ENCODE measurements around the gene RIMS3.
"Not testable (repeated sequence)": the region's sequence is repeated elsewhere in the genome, so short reads cannot be mapped to it uniquely, and the experiment has no call there.

Gene RIMS3

DNA sequence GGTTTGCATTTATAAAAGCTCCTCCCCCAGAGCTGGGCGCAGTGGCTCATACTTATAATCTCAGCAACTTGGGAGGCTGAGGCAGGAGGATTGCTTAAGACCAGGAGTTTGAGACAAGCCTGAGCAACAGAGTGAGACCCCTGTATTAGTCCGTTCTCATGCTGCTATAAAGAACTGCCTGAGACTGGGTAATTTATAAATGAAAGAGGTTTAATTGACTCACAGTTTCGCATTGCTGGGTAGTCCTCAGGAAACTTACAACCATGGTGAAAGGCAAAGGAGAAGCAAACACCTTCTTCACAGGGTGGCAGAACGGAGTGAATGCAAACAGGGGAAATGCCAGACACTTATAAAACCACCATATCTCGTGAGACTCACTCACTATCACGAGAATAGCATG, 81.5 kb downstream of the RIMS3 start:
- no peak for DNase-seq

DNA sequence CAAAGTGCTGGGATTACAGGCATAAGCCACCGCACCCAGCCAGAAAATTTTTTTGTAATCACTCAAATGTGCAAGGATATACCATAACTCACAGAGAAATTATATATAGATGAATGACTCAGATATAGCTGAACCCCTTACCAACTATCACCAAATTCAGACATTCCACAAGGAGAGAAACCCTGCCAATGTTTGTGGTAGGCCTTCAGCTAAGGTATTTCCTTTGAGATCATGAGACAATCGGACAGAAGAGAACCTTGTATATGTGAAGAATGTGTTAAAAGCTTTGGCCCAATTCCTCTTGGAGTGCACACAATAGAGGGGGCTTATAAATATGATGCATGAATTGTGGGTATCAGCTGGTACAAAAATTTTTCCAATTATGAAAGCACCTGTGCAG, 83.4 kb downstream of the RIMS3 start:
- DNase-seq = no peak

DNA sequence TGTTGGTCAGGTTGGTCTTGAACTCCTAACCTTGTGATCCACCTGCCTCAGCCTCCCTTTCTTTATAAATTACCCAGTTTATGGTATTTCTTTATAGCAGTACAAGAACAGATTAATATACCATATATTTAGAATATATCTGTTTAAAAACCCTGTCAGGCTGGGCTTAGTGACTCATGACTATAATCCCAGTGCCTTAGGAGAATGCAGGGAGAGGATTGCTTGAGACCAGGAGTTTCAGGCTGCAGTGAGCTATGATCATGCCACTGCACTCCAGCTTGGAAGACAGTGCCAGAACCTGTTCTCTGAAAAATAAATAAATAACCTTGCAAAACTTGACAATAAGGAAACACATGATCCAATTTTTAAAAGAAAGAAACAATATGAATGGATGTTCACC, 90.1 kb downstream of the RIMS3 start:
- DNase-seq = no peak

DNA sequence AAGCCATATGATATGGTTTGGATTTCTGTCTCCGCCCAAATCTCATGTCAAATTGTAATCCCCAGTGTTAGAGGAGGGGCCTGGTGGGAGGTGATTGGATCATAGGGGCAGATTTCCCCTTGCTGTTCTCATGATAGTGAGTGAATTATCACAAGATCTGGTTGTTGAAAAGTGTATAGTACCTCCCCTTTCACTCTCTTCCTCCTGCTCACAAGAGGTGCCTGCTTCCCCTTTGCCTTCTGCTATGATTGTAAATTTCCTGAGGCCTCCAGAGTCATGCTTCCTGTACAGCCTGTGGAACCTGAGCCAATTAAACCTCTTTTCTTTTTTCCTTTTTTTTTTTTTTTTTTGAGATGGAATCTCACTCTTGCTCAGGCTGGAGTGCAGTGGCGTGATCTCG, 90.7 kb downstream of the RIMS3 start:
- DNase-seq = not testable (repeated sequence)

All from NCI-H524 (cell line).